ENCODE results near the gene FIZ1.
A peak's percentile ranks its signal among the peaks of the same experiment; 100 is the strongest.

The FIZ1 gene

DNA sequence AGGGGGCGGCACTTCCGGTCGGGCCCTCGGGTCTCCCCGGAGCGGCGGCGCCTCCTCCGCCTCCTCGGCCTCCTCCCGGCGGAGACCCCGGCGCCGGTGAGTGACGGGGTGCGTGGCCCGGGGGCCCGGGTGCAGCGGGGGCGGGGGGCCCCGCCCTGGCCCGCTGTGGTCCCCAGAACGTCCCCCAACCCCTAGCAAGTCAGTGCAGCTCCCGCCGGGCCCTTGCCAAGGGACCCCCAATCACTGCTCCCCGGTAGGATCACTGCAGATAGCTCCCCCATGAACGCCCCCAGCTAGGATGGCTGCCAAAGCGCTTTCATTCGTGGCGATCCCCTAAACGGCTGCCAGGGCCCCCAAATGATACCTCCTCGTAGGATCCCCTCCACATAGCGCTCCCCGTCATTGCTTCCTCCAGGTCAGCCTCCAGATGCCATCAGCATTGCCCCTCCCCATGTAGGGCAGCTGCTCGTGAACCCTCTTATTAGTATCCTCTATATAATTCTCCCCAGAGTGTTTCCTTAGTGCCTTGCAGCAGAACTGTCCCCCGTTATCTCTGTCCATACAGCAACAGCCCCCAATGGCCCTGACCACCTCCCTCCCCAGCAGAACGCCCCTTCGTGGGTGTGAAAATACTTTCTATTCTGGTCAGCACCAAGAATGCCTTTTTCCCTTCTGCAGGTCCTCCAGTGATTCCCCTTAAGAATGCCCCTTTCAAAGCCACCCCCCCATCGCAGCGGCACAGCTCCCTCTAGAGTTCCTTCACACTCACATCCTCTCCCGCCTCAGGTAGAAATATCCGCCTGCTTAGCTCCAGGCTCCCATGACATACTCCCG, 6.5 kb upstream of the FIZ1 start, which contains the start of gene ZNF865 (continued):
- TF ChIP-seq ZNF324 (tag by site-specific recombination; IDR thresholded peaks at IDR 0.05) = no peak
- no peak for TF ChIP-seq ZFP69B (tag by site-specific recombination; IDR thresholded peaks at IDR 0.05)
- no peak for TF ChIP-seq ZNF184 (tag by site-specific recombination; IDR thresholded peaks at IDR 0.05)
- no peak for TF ChIP-seq ZNF157 (tag by site-specific recombination; IDR thresholded peaks at IDR 0.05)
- peak; percentile 31; the same call in 1 of the 2 replicates for TF ChIP-seq ZBTB20 (tag by site-specific recombination; IDR thresholded peaks at IDR 0.05)
- no peak for TF ChIP-seq ZNF624 (tag by site-specific recombination; IDR thresholded peaks at IDR 0.05)
- no peak for TF ChIP-seq ZFP3 (tag by site-specific recombination; IDR thresholded peaks at IDR 0.05; ENCODE audit: low read depth)
- TF ChIP-seq, protein P1, sequence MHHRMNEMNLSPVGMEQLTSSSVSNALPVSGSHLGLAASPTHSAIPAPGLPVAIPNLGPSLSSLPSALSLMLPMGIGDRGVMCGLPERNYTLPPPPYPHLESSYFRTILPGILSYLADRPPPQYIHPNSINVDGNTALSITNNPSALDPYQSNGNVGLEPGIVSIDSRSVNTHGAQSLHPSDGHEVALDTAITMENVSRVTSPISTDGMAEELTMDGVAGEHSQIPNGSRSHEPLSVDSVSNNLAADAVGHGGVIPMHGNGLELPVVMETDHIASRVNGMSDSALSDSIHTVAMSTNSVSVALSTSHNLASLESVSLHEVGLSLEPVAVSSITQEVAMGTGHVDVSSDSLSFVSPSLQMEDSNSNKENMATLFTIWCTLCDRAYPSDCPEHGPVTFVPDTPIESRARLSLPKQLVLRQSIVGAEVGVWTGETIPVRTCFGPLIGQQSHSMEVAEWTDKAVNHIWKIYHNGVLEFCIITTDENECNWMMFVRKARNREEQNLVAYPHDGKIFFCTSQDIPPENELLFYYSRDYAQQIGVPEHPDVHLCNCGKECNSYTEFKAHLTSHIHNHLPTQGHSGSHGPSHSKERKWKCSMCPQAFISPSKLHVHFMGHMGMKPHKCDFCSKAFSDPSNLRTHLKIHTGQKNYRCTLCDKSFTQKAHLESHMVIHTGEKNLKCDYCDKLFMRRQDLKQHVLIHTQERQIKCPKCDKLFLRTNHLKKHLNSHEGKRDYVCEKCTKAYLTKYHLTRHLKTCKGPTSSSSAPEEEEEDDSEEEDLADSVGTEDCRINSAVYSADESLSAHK (tag by site-specific recombination; IDR thresholded peaks at IDR 0.05) = no peak
- TF ChIP-seq ZBTB6 (tag by site-specific recombination; IDR thresholded peaks at IDR 0.05) = no peak
- TF ChIP-seq GLIS2 (tag by site-specific recombination; IDR thresholded peaks at IDR 0.05) = peak; percentile 65
- 0 out of 2 replicates have a peak, but pooled peaks have one; percentile 52 for TF ChIP-seq ZXDB (tag by site-specific recombination; IDR thresholded peaks at IDR 0.05)
- peak; percentile 78 for TF ChIP-seq ZNF660 (tag by site-specific recombination; IDR thresholded peaks at IDR 0.05)
- peak; percentile 65; the same call in 1 of the 2 replicates for TF ChIP-seq KLF16 (tag by site-specific recombination; IDR thresholded peaks at IDR 0.05)
- TF ChIP-seq, protein P2, sequence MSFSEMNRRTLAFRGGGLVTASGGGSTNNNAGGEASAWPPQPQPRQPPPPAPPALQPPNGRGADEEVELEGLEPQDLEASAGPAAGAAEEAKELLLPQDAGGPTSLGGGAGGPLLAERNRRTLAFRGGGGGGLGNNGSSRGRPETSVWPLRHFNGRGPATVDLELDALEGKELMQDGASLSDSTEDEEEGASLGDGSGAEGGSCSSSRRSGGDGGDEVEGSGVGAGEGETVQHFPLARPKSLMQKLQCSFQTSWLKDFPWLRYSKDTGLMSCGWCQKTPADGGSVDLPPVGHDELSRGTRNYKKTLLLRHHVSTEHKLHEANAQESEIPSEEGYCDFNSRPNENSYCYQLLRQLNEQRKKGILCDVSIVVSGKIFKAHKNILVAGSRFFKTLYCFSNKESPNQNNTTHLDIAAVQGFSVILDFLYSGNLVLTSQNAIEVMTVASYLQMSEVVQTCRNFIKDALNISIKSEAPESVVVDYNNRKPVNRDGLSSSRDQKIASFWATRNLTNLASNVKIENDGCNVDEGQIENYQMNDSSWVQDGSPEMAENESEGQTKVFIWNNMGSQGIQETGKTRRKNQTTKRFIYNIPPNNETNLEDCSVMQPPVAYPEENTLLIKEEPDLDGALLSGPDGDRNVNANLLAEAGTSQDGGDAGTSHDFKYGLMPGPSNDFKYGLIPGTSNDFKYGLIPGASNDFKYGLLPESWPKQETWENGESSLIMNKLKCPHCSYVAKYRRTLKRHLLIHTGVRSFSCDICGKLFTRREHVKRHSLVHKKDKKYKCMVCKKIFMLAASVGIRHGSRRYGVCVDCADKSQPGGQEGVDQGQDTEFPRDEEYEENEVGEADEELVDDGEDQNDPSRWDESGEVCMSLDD (tag by site-specific recombination; IDR thresholded peaks at IDR 0.05) = peak; percentile 77
- TF ChIP-seq, protein P3, sequence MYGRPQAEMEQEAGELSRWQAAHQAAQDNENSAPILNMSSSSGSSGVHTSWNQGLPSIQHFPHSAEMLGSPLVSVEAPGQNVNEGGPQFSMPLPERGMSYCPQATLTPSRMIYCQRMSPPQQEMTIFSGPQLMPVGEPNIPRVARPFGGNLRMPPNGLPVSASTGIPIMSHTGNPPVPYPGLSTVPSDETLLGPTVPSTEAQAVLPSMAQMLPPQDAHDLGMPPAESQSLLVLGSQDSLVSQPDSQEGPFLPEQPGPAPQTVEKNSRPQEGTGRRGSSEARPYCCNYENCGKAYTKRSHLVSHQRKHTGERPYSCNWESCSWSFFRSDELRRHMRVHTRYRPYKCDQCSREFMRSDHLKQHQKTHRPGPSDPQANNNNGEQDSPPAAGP (tag by site-specific recombination; IDR thresholded peaks at IDR 0.05) = no peak
- no peak for TF ChIP-seq ZNF561 (tag by site-specific recombination; IDR thresholded peaks at IDR 0.05; ENCODE audit: borderline replicate concordance)
- peak; percentile 74 for TF ChIP-seq ZNF366 (tag by site-specific recombination; conservative IDR thresholded peaks at IDR 0.05)
- TF ChIP-seq ZNF433 (tag by site-specific recombination; IDR thresholded peaks at IDR 0.05; ENCODE audit: low read depth) = no peak
- TF ChIP-seq, protein P4, sequence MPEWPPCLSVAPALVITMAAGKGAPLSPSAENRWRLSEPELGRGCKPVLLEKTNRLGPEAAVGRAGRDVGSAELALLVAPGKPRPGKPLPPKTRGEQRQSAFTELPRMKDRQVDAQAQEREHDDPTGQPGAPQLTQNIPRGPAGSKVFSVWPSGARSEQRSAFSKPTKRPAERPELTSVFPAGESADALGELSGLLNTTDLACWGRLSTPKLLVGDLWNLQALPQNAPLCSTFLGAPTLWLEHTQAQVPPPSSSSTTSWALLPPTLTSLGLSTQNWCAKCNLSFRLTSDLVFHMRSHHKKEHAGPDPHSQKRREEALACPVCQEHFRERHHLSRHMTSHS (tag by site-specific recombination; IDR thresholded peaks at IDR 0.05) = no peak
- TF ChIP-seq, protein P5, sequence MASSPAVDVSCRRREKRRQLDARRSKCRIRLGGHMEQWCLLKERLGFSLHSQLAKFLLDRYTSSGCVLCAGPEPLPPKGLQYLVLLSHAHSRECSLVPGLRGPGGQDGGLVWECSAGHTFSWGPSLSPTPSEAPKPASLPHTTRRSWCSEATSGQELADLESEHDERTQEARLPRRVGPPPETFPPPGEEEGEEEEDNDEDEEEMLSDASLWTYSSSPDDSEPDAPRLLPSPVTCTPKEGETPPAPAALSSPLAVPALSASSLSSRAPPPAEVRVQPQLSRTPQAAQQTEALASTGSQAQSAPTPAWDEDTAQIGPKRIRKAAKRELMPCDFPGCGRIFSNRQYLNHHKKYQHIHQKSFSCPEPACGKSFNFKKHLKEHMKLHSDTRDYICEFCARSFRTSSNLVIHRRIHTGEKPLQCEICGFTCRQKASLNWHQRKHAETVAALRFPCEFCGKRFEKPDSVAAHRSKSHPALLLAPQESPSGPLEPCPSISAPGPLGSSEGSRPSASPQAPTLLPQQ (tag by site-specific recombination; IDR thresholded peaks at IDR 0.05) = peak; percentile 77
- TF ChIP-seq ZNF23 (tag by site-specific recombination; IDR thresholded peaks at IDR 0.05; ENCODE audit: borderline replicate concordance) = no peak
- TF ChIP-seq TRIM28 (IDR thresholded peaks at IDR 0.05; ENCODE audit: borderline replicate concordance, low read length) = no peak
- 0 out of 2 replicates have a peak, but pooled peaks have one; percentile 47 for TF ChIP-seq ZEB2 (tag by site-specific recombination; IDR thresholded peaks at IDR 0.05)
- TF ChIP-seq ZNF394 (tag by site-specific recombination; IDR thresholded peaks at IDR 0.05; ENCODE audit: borderline replicate concordance) = peak; percentile 44; the same call in 1 of the 2 replicates
- TF ChIP-seq KLF8 (tag by site-specific recombination; IDR thresholded peaks at IDR 0.05) = peak; percentile 75; the same call in 1 of the 2 replicates
- TF ChIP-seq, protein P6, sequence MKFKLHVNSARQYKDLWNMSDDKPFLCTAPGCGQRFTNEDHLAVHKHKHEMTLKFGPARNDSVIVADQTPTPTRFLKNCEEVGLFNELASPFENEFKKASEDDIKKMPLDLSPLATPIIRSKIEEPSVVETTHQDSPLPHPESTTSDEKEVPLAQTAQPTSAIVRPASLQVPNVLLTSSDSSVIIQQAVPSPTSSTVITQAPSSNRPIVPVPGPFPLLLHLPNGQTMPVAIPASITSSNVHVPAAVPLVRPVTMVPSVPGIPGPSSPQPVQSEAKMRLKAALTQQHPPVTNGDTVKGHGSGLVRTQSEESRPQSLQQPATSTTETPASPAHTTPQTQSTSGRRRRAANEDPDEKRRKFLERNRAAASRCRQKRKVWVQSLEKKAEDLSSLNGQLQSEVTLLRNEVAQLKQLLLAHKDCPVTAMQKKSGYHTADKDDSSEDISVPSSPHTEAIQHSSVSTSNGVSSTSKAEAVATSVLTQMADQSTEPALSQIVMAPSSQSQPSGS (tag by site-specific recombination; IDR thresholded peaks at IDR 0.05; ENCODE audit: low read depth) = no peak
- peak; percentile 54; the same call in 1 of the 2 replicates for TF ChIP-seq ZNF24 (tag by site-specific recombination; IDR thresholded peaks at IDR 0.05)
- no peak for TF ChIP-seq ZNF16 (tag by site-specific recombination; IDR thresholded peaks at IDR 0.05; ENCODE audit: low read depth)

All from HEK293 (cell line).